ENCODE results near the gene SGSM1.

GRCh38 chr22:24948356-24949202, 142.6 kb downstream of the SGSM1 start:
- TF ChIP-seq, protein P1, sequence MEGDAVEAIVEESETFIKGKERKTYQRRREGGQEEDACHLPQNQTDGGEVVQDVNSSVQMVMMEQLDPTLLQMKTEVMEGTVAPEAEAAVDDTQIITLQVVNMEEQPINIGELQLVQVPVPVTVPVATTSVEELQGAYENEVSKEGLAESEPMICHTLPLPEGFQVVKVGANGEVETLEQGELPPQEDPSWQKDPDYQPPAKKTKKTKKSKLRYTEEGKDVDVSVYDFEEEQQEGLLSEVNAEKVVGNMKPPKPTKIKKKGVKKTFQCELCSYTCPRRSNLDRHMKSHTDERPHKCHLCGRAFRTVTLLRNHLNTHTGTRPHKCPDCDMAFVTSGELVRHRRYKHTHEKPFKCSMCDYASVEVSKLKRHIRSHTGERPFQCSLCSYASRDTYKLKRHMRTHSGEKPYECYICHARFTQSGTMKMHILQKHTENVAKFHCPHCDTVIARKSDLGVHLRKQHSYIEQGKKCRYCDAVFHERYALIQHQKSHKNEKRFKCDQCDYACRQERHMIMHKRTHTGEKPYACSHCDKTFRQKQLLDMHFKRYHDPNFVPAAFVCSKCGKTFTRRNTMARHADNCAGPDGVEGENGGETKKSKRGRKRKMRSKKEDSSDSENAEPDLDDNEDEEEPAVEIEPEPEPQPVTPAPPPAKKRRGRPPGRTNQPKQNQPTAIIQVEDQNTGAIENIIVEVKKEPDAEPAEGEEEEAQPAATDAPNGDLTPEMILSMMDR (IDR thresholded peaks at IDR 0.05; ENCODE audit: borderline replicate concordance, extremely low read depth, low read length, poor library complexity, severe bottlenecking): no peak
- TF ChIP-seq EZH2 (IDR thresholded peaks at IDR 0.05; ENCODE audit: borderline replicate concordance, low read depth, low read length, severe bottlenecking): no peak

Measured in DND-41 (cell line).